ENCODE results near the gene FAP. TPM values are rescaled to one million over a fixed set of nuclear protein-coding genes. Genes with fewer than 3 reads are reported as not detected.

FAP gene, protein sequence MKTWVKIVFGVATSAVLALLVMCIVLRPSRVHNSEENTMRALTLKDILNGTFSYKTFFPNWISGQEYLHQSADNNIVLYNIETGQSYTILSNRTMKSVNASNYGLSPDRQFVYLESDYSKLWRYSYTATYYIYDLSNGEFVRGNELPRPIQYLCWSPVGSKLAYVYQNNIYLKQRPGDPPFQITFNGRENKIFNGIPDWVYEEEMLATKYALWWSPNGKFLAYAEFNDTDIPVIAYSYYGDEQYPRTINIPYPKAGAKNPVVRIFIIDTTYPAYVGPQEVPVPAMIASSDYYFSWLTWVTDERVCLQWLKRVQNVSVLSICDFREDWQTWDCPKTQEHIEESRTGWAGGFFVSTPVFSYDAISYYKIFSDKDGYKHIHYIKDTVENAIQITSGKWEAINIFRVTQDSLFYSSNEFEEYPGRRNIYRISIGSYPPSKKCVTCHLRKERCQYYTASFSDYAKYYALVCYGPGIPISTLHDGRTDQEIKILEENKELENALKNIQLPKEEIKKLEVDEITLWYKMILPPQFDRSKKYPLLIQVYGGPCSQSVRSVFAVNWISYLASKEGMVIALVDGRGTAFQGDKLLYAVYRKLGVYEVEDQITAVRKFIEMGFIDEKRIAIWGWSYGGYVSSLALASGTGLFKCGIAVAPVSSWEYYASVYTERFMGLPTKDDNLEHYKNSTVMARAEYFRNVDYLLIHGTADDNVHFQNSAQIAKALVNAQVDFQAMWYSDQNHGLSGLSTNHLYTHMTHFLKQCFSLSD
- total RNA-seq (2022; extraction: Qiagen RNA extraction): 0.08 TPM in 1 of 5 replicates, not detected in the others

DNA sequence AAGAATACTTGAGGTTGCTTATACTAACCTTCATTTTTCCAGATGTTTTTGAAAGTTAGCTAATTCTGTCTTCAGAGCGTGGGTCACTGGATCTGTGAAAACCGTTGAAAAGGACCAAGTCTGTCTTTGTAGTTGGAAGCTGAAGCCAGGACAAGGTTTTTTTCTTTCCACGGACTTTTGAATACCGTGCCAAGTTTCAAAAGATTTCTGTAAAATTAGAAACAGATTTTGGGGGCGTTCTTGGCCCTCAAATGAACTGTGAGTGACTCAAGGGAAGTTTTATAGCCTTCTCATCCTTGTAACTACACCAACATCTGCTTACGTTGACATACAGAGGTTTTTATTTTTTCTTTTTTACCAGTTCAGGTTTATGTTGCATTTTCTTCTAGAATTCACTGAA lies at the start of gene FAP:
Gene FAP (minus strand): TSS at position 152 of the 400 bp plus-strand sequence. CDS start 118 bp downstream, at position 34.

DNA sequence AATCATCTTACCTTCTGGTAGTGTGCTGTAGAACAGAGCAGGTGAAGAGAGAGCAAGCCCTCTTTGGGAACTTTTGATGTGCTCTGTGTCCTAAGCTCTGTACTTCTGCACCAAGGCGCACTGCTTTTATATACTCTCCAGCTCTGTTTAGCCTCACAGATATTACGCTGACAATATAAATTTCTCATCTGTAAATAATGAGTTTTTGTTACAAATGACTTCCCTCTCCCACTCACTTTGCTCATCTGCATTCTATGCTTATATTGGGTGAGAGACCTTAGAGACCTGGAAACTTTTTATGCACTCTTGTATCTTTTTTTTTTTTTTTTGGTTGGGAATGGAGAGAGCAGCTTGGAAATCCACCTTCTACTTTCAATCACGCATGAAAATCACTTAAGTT lies 91.1 kb downstream of the FAP start, which contains the start of gene GCG:
Gene GCG (minus strand): TSS at position 101 of the 400 bp plus-strand sequence. CDS start 3,069 bp downstream, outside the sequence.

Other genes with a start within 250 kb of the FAP start
- gene DPP4, start 169.2 kb downstream of the FAP start, total RNA-seq (2022; extraction: Qiagen RNA extraction): 0.98 to 1.4 TPM (median 1.2 TPM) in 5 replicates
- gene GCG, start 91.2 kb downstream of the FAP start, total RNA-seq (2022; extraction: Qiagen RNA extraction): 0.07 to 0.18 TPM in 2 of 5 replicates, not detected in the others
- gene IFIH1, start 75.2 kb upstream of the FAP start, total RNA-seq (2022; extraction: Qiagen RNA extraction): 0.92 to 1.1 TPM (median 1.1 TPM) in 5 replicates
- 4.3 to 6.0 TPM (median 5.8 TPM) in 5 replicates for gene GCA, start 100.7 kb upstream of the FAP start, total RNA-seq (2022; extraction: Qiagen RNA extraction)

Measured in A549 treated with dexamethasone at 1 μM for 4 hours (cell line).